Neural cell (in vitro differentiated cells): Measurements from ENCODE around the gene CLEC9A. TPM values are rescaled to one million over a fixed set of nuclear protein-coding genes. Genes with fewer than 3 reads are reported as not detected.

ENCODE experiments used
- H2AFZ ChIP-seq: fragments of 200-600, 300-800 bp; sonication (generic), shearing (Covaris generic); 2 replicates; pipeline ENCODE4 v1.6.0; 2014; ENCODE audit warnings: low read depth, mild to moderate bottlenecking, antibody characterized with exemption, low read length, moderate library complexity
- H3F3A ChIP-seq: fragments of 200-600 bp; shearing (Covaris generic); 2 replicates; pipeline ENCODE4 v1.6.1; 2016; ENCODE audit warnings: mild to moderate bottlenecking, moderate library complexity, mixed read lengths, antibody characterized with exemption, low read length; ENCODE audit not compliant: insufficient read depth, poor library complexity, severe bottlenecking
- H3K27ac ChIP-seq: fragments of 200-600, 300-800 bp; sonication (generic), shearing (Covaris generic); 2 replicates; pipeline ENCODE4 v1.5.1; 2014; ENCODE audit warnings: mild to moderate bottlenecking, low read length, moderate library complexity
- H3K27me3 ChIP-seq: fragments of 300-800, 200-600 bp; sonication (generic), shearing (Covaris generic); 2 replicates; pipeline ENCODE4 v1.6.0; 2014; ENCODE audit warnings: mild to moderate bottlenecking, low read depth, low read length, moderate library complexity; ENCODE audit not compliant: insufficient read depth
- H3K36me3 ChIP-seq: fragments of 300-800, 200-600 bp; sonication (generic), shearing (Covaris generic); 2 replicates; pipeline ENCODE4 v1.5.1; 2014; ENCODE audit warnings: mild to moderate bottlenecking, antibody characterized with exemption, low read length, moderate library complexity; ENCODE audit not compliant: insufficient read depth
- H3K4me2 ChIP-seq: fragments of 300-800, 200-600 bp; sonication (generic), shearing (Covaris generic); 2 replicates; pipeline ENCODE4 v1.6.0; 2014; ENCODE audit warnings: mild to moderate bottlenecking, low read length
- H3K4me3 ChIP-seq: fragments of 300-800, 200-600 bp; sonication (generic), shearing (Covaris generic); 2 replicates; pipeline ENCODE4 v1.5.1; 2014; ENCODE audit warnings: mild to moderate bottlenecking, low read length, moderate library complexity
- H3K79me2 ChIP-seq: fragments of 200-600 bp; shearing (Covaris generic); replicated peaks from 2 replicates; pipeline ENCODE4 v1.6.0; 2014; ENCODE audit warnings: mild to moderate bottlenecking, low read length, moderate library complexity; ENCODE audit not compliant: insufficient read depth
- H3K9ac ChIP-seq: fragments of 300-800, 200-600 bp; sonication (generic), shearing (Covaris generic); 2 replicates; pipeline ENCODE4 v1.6.1; 2016; ENCODE audit warnings: mild to moderate bottlenecking, low read length, mixed read lengths
- H3K9me2 ChIP-seq: fragments of 200-600 bp; shearing (Covaris generic); 2 replicates; pipeline ENCODE4 v1.6.1; 2016; ENCODE audit warnings: mild to moderate bottlenecking, low read length, mixed read lengths; ENCODE audit not compliant: insufficient read depth
- H3K9me3 ChIP-seq: fragments of 200-600, 300-800 bp; sonication (generic), shearing (Covaris generic); 2 replicates; pipeline ENCODE4 v1.6.1; 2016; ENCODE audit warnings: mild to moderate bottlenecking, mixed run types, low read length, moderate library complexity, mixed read lengths
- H4K20me1 ChIP-seq: fragments of 200-600 bp; shearing (Covaris generic); 2 replicates; pipeline ENCODE4 v1.6.1; 2016; ENCODE audit warnings: mild to moderate bottlenecking, mixed run types; ENCODE audit not compliant: insufficient read depth
- CTCF ChIP-seq: fragments of 450-650 bp; IDR thresholded peaks from 2 replicates; pipeline ENCODE4 v1.5.1; 2014; ENCODE audit warnings: antibody characterized with exemption, mild to moderate bottlenecking, moderate library complexity; ENCODE audit not compliant: poor library complexity, severe bottlenecking
- EP300 ChIP-seq: fragments of 450-650 bp; conservative IDR thresholded peaks from 2 replicates; pipeline ENCODE4 v1.6.1; 2014; ENCODE audit warnings: antibody characterized with exemption, mild to moderate bottlenecking, moderate library complexity; ENCODE audit not compliant: poor library complexity, severe bottlenecking
- EZH2 ChIP-seq: fragments of 200-600, 300-800 bp; shearing (Covaris generic), sonication (generic); IDR thresholded peaks from 2 replicates; pipeline ENCODE4 v1.6.1; 2014; ENCODE audit warnings: antibody characterized with exemption, low read length, borderline replicate concordance, mild to moderate bottlenecking; ENCODE audit not compliant: insufficient read depth, poor library complexity, severe bottlenecking
- MXI1 ChIP-seq: fragments of 450-650 bp; conservative IDR thresholded peaks from 2 replicates; pipeline ENCODE4 v1.6.1; 2014; ENCODE audit warnings: antibody characterized with exemption, mild to moderate bottlenecking; ENCODE audit not compliant: poor library complexity, severe bottlenecking
- POLR2AphosphoS5 ChIP-seq: IDR thresholded peaks from 2 replicates; pipeline ENCODE4 v1.6.1; 2012
- RAD21 ChIP-seq: fragments of 450-650 bp; conservative IDR thresholded peaks from 2 replicates; pipeline ENCODE4 v1.6.1; 2014; ENCODE audit warnings: antibody characterized with exemption, mild to moderate bottlenecking, moderate library complexity
- REST ChIP-seq: IDR thresholded peaks from 2 replicates; pipeline ENCODE4 v1.6.1; 2012; ENCODE audit warnings: borderline replicate concordance
- SMC3 ChIP-seq: fragments of 450-650 bp; conservative IDR thresholded peaks from 2 replicates; pipeline ENCODE4 v1.6.1; 2014; ENCODE audit warnings: antibody characterized with exemption, mild to moderate bottlenecking, moderate library complexity; ENCODE audit not compliant: poor library complexity
- TAF1 ChIP-seq: IDR thresholded peaks from 2 replicates; pipeline ENCODE4 v1.6.1; 2012; ENCODE audit warnings: low read depth
- polyA plus RNA-seq: library from polyadenylated mRNA; depleted of rRNA; stranded (reverse); fragments of >200 nt; gene quantifications from 2 replicates; pipeline ENCODE4 v1.2.3, GENCODE V29; 2014

Gene CLEC9A
- polyA plus RNA-seq, 1 donor from 2014 or later, result not detected

GRCh38 chr12:10088031-10088430 lies 57.5 kb downstream of the CLEC9A start:
- H4K20me1 ChIP-seq, result no peaks in the 10 kb centered on the region
- no peaks in the 10 kb centered on the region for H3K27me3 ChIP-seq
- H3K9me3 ChIP-seq, result no peaks in the 10 kb centered on the region
- no peak overlapping the region for H3K27ac ChIP-seq
- no peak overlapping the region for H3K9ac ChIP-seq
- H2AFZ ChIP-seq, result no peak overlapping the region
- no peaks in the 10 kb centered on the region for H3K79me2 ChIP-seq
- no peak overlapping the region for H3K4me2 ChIP-seq
- no peaks in the 10 kb centered on the region for H3K36me3 ChIP-seq
- TF ChIP-seq EP300 (no peak), RAD21 (no peak), TAF1 (no peak), POLR2AphosphoS5 (no peak), SMC3 (no peak), EZH2 (no peak), REST (no peak), CTCF (no peak), MXI1 (no peak)
- no peaks in the 10 kb centered on the region for H3F3A ChIP-seq
- H3K9me2 ChIP-seq, result no peaks in the 10 kb centered on the region
- no peak overlapping the region for H3K4me3 ChIP-seq

GRCh38 chr12:10088955-10089900 lies 58.7 kb downstream of the CLEC9A start:
- no peaks in the 10 kb centered on the region for H3K79me2 ChIP-seq
- no peaks in the 10 kb centered on the region for H3K36me3 ChIP-seq
- H3K9me2 ChIP-seq, result no peaks in the 10 kb centered on the region
- no peak overlapping the region for H3K9ac ChIP-seq
- no peak overlapping the region for H2AFZ ChIP-seq
- no peak overlapping the region for H3K4me2 ChIP-seq
- H3K4me3 ChIP-seq, result no peak overlapping the region
- no peak overlapping the region for H3K27ac ChIP-seq
- H3K9me3 ChIP-seq, result no peaks in the 10 kb centered on the region
- H3K27me3 ChIP-seq, result no peaks in the 10 kb centered on the region
- no peaks in the 10 kb centered on the region for H4K20me1 ChIP-seq
- TF ChIP-seq REST, result no peak
- no peak for TF ChIP-seq POLR2AphosphoS5
- no peak for TF ChIP-seq TAF1
- TF ChIP-seq SMC3, result no peak
- TF ChIP-seq EZH2, result no peak
- TF ChIP-seq RAD21, result no peak
- TF ChIP-seq EP300, result no peak
- no peak for TF ChIP-seq MXI1
- TF ChIP-seq CTCF, result no peak
- H3F3A ChIP-seq, result no peaks in the 10 kb centered on the region
